Inflammatory macrophage treated with lipopolysaccharide for 1 hour (primary cell): ENCODE data around the gene RNLS.
A peak's percentile ranks its signal among the peaks of the same experiment; 100 is the strongest.

Experiments
- DNase-seq, 2 donors: peaks; one replicate each; pipeline ENCODE4 v3.0.0-alpha.2; 2020 to 2022

Gene RNLS

GRCh38 chr10:88254091-88254490, 329.0 kb downstream of the RNLS start:
- DNase-seq = no peak

- DNase-seq = no peak
Measured at GRCh38 chr10:88253622-88254021, 329.5 kb downstream of the RNLS start.

- DNase-seq = no peak
Measured at GRCh38 chr10:88253128-88253527, 330.0 kb downstream of the RNLS start.

- DNase-seq = no peak
Measured at GRCh38 chr10:88249450-88249849, 333.7 kb downstream of the RNLS start.

- no peak for DNase-seq
Measured at GRCh38 chr10:88246675-88247074, 336.4 kb downstream of the RNLS start.

- no peak for DNase-seq
Measured at GRCh38 chr10:88245974-88246511, 337.1 kb downstream of the RNLS start.

- DNase-seq = no peak
Measured at GRCh38 chr10:88244781-88245625, 338.1 kb downstream of the RNLS start.

GRCh38 chr10:88243836-88244730, 339.0 kb downstream of the RNLS start:
- DNase-seq = no peak

GRCh38 chr10:88243202-88243744, 339.8 kb downstream of the RNLS start:
- no peak for DNase-seq

GRCh38 chr10:88241501-88241900, 341.6 kb downstream of the RNLS start:
- no peak for DNase-seq

GRCh38 chr10:88239212-88239611, 343.9 kb downstream of the RNLS start:
- no peak for DNase-seq

GRCh38 chr10:88238615-88238914, 344.6 kb downstream of the RNLS start:
- no peak for DNase-seq

GRCh38 chr10:88237896-88238614, 345.1 kb downstream of the RNLS start:
- no peak for DNase-seq

GRCh38 chr10:88236121-88236743, 346.9 kb downstream of the RNLS start:
- no peak for DNase-seq

GRCh38 chr10:88234297-88234696, 348.8 kb downstream of the RNLS start:
- no peak for DNase-seq

GRCh38 chr10:88233870-88234269, 349.2 kb downstream of the RNLS start:
- DNase-seq = no peak

GRCh38 chr10:88232983-88233543, 350.1 kb downstream of the RNLS start:
- DNase-seq = no peak

- no peak for DNase-seq
Measured at GRCh38 chr10:88232029-88232895, 350.9 kb downstream of the RNLS start.

GRCh38 chr10:88230251-88230650, 352.9 kb downstream of the RNLS start:
- no peak for DNase-seq

- DNase-seq = peak; percentile 45 to 62
Measured at GRCh38 chr10:88228130-88228529, 355.0 kb downstream of the RNLS start.
